Keratinocyte (primary cell): Measurements from ENCODE around the gene DTX3. TPM values are rescaled to one million over a fixed set of nuclear protein-coding genes. Genes with fewer than 3 reads are reported as not detected.

ENCODE experiments used
- DNase-seq: peaks from one replicate; pipeline ENCODE4 v3.0.0-alpha.2; 2011; ENCODE audit warnings: low read depth, missing footprints, low spot score
- FAIRE-seq: peaks from 2 replicates; lab custom pipeline; 2011; peaks lifted over from hg19 to GRCh38; lab: Jason Lieb, UNC
- H2AFZ ChIP-seq: 2 replicates; pipeline ENCODE4 v1.6.0; 2012; ENCODE audit warnings: low read length, control low read depth, inconsistent platforms; ENCODE audit not compliant: control insufficient read depth
- H3K27ac ChIP-seq: 2 replicates; pipeline ENCODE4 v1.5.1; 2011; ENCODE audit warnings: low read length; ENCODE audit not compliant: control insufficient read depth, insufficient read depth
- H3K27me3 ChIP-seq: 3 replicates; pipeline ENCODE4 v1.6.0; 2011; ENCODE audit warnings: low read length; ENCODE audit not compliant: control insufficient read depth, insufficient read depth; ENCODE audit errors: extremely low read depth
- H3K36me3 ChIP-seq, 2 experiments: 2 replicates in 1 of 2; 3 replicates in 1 of 2; pipeline ENCODE4 v1.5.1; 2011; ENCODE audit warnings: low read length in 2 of 2, mild to moderate bottlenecking in 1 of 2; ENCODE audit not compliant: control insufficient read depth in 2 of 2, insufficient read depth in 2 of 2; ENCODE audit errors: extremely low read depth in 1 of 2
- H3K4me1 ChIP-seq: 3 replicates; pipeline ENCODE4 v1.5.1; 2011; ENCODE audit warnings: low read length; ENCODE audit not compliant: control insufficient read depth, insufficient read depth; ENCODE audit errors: extremely low read depth
- H3K4me2 ChIP-seq: 3 replicates; pipeline ENCODE4 v1.6.0; 2011; ENCODE audit warnings: low read depth, low read length; ENCODE audit not compliant: control insufficient read depth, insufficient read depth; ENCODE audit errors: extremely low read depth
- H3K4me3 ChIP-seq, 3 experiments: fragments of 200-600 bp in 1 of 3; sonication (generic) in 1 of 3; 2 replicates in 2 of 3; 3 replicates in 1 of 3; pipeline ENCODE4 v1.5.1; 2011 to 2016; ENCODE audit warnings: low read length in 3 of 3, mild to moderate bottlenecking in 3 of 3, control low read depth in 2 of 3, inconsistent platforms in 1 of 3, low read depth in 1 of 3, mixed read lengths in 1 of 3, mixed run types in 1 of 3, moderate library complexity in 1 of 3; ENCODE audit not compliant: control insufficient read depth in 2 of 3, insufficient read depth in 2 of 3; ENCODE audit errors: extremely low read depth in 1 of 3
- H3K79me2 ChIP-seq: 2 replicates; pipeline ENCODE4 v1.6.0; 2012; ENCODE audit warnings: low read length; ENCODE audit not compliant: control insufficient read depth, insufficient read depth
- H3K9ac ChIP-seq: 3 replicates; pipeline ENCODE4 v1.6.0; 2011; ENCODE audit warnings: low read length; ENCODE audit not compliant: control insufficient read depth, insufficient read depth; ENCODE audit errors: extremely low read depth
- H3K9me1 ChIP-seq: 3 replicates; pipeline ENCODE4 v1.6.0; 2011; ENCODE audit warnings: low read length; ENCODE audit not compliant: control insufficient read depth, insufficient read depth; ENCODE audit errors: extremely low read depth
- H3K9me3 ChIP-seq: 2 replicates; pipeline ENCODE4 v1.5.1; 2012; ENCODE audit warnings: low read depth, low read length; ENCODE audit not compliant: control insufficient read depth
- H4K20me1 ChIP-seq: 3 replicates; pipeline ENCODE4 v1.6.0; 2011; ENCODE audit warnings: low read length; ENCODE audit not compliant: control insufficient read depth, insufficient read depth; ENCODE audit errors: extremely low read depth
- CTCF ChIP-seq, 3 experiments: IDR thresholded peaks in 1 of 3; conservative IDR thresholded peaks in 1 of 3; optimal IDR thresholded peaks in 1 of 3; 2 replicates in 2 of 3; 3 replicates in 1 of 3; pipeline versions ENCODE3 to v1.5.1; 2011; ENCODE audit warnings: low read length in 3 of 3, mild to moderate bottlenecking in 3 of 3, moderate library complexity in 2 of 3, control low read depth in 1 of 3, inconsistent platforms in 1 of 3; ENCODE audit not compliant: insufficient read depth in 2 of 3; ENCODE audit errors: extremely low read depth in 1 of 3
- EZH2 ChIP-seq: IDR thresholded peaks from one replicate; pipeline ENCODE4 v1.6.1; 2012; ENCODE audit warnings: inconsistent platforms, mild to moderate bottlenecking, low read length, moderate library complexity
- dilution Hi-C: fragments of 300-500 bp; cut with MboI; formaldehyde crosslinking; loops from one replicate; pipeline ENCODE4 v1.7.0; 2020; ENCODE audit warnings: low sequenced_read_pairs; ENCODE audit not compliant: extremely low pct_ligation_motif_present
- polyA plus RNA-seq, 5 experiments: library from polyadenylated mRNA; depleted of rRNA in 3 of 5; stranded (reverse) in 3 of 5; stranded (forward) in 1 of 5; unstranded in 1 of 5; fragments of >200 nt; gene quantifications; 1 replicate in 1 of 5; 2 replicates in 3 of 5; 3 replicates in 1 of 5; pipeline versions ENCODE4 v1.2.1 to v1.2.3, GENCODE V29; 2011 to 2012; ENCODE audit warnings: missing spikeins in 2 of 5, low read depth in 1 of 5, low replicate concordance in 1 of 5

The DTX3 gene
- polyA plus RNA-seq, 1 donor (not counting 4 experiments of a cell fraction or from before 2014, with no cell fraction given) = 2.6 TPM

DNA sequence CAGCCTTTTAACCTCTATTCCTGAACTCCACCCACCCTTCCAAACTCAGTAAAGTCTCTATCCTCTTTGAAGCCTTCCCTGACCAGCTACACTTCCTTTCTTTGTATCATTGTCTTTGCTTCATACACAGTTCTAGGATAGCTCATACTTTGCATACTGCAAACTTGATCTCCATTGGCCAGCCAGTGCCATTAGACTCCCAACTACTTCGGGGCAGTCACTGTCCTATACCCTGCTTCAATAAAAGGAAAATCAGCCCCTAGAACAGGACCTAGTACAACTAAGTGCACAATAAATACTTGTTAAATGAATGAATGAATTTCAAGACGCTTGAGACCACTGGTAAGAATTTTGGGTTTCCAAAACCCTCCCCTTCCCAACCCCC, 14.2 kb upstream of the DTX3 start:
- H3K9ac ChIP-seq = peak overlapping the region; percentile 92
- peak overlapping the region; percentile 83 for H3K27ac ChIP-seq
- H4K20me1 ChIP-seq = no peaks in the 10 kb centered on the region
- peaks cover 6% of the 10 kb centered on the region for H3K9me1 ChIP-seq
- FAIRE-seq (no peak), DNase-seq (no peak)
- dilution Hi-C loops = loop anchor here (25.0 kb wide), 1 partner anchor 147 kb away; the partner anchor contains the start of genes AGAP2 and TSPAN31
- peaks cover 4 to 6% of the 10 kb centered on the region in 2 experiments for H3K36me3 ChIP-seq
- H3K27me3 ChIP-seq = peaks cover 8% of the 10 kb centered on the region
- TF ChIP-seq CTCF (optimal IDR thresholded peaks at IDR 0.05 in 1 of 3, IDR thresholded peaks at IDR 0.05 in 1 of 3, conservative IDR thresholded peaks at IDR 0.05 in 1 of 3; ENCODE audit: extremely low read depth in 1 of 3, insufficient read depth in 2 of 3, low read length in 3 of 3) (no peak), EZH2 (no peak)
- H3K9me3 ChIP-seq = no peaks in the 10 kb centered on the region
- peaks cover 22% of the 10 kb centered on the region for H3K4me1 ChIP-seq
- H2AFZ ChIP-seq = peak overlapping the region; percentile 78
- peaks cover 22% of the 10 kb centered on the region for H3K79me2 ChIP-seq
- H3K4me2 ChIP-seq = peak overlapping the region; percentile 100
- peak overlapping the region; percentile 86 to 87 (median 86) for H3K4me3 ChIP-seq

DNA sequence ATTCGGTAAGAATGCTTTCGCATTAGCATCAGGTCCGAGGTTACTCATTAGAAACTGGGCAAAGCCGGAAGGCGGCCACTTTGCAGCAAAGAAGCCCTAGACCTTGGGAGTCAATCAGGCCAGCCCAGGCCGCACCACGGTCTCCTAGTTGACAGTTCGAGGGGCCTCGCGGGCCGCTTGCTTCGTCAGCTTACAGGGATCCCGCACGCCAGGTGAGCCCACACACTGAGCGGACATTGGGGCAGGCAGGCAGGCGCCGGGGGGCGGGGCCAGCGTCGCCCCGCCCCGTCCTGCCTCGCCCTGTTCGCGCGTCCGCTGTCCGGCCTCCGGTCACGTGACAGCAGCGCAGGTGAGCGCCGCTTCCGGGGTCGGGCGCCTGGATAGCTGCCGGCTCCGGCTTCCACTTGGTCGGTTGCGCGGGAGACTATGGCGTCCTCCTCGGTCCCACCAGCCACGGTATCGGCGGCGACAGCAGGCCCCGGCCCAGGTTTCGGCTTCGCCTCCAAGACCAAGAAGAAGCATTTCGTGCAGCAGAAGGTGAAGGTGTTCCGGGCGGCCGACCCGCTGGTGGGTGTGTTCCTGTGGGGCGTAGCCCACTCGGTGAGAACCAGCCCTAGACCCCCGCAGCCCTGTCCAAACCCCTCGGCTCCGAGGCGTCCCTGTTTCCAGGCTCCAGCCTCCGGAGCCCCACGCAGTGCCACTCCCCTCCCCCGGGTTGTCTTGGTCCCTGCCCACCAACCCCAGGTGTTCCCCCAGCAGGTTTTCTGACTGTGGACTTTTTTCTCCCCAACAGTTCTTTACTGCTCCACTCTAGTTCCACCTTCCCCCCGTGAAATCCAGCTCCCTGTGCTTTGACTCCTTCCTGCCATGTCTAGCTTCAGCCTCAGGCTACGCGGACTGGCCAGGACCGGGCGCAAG, 13.5 kb upstream of the DTX3 start, which contains the start of gene PIP4K2C:
Gene PIP4K2C, plus strand, starts transcription at position 329 of the 918 bp plus-strand sequence. Its CDS starts 98 bp downstream, at position 427.
- Histone ChIP-seq H3K9me3 (no peaks in the 10 kb centered on the region), H2AFZ (peak within 1 kb of the TSS; percentile 93), H3K27ac (peak within 1 kb of the TSS; percentile 83), H4K20me1 (no peaks in the 10 kb centered on the region), H3K79me2 (peaks cover 22% of the 10 kb centered on the region), H3K9ac (peak within 1 kb of the TSS; percentile 92), H3K4me2 (peak within 1 kb of the TSS; percentile 100), H3K4me1 (peaks cover 22% of the 10 kb centered on the region), H3K36me3 (peaks cover 10 to 11% of the 10 kb centered on the region in 2 experiments), H3K27me3 (peaks cover 8% of the 10 kb centered on the region), H3K4me3 (peak within 1 kb of the TSS; percentile 86 to 87 (median 86)), H3K9me1 (peaks cover 6% of the 10 kb centered on the region)
- dilution Hi-C loops = loop anchor here (25.0 kb wide), 1 partner anchor 146 kb away; the partner anchor contains the start of genes AGAP2 and TSPAN31
- no peak for TF ChIP-seq EZH2
- TF ChIP-seq CTCF (optimal IDR thresholded peaks at IDR 0.05 in 1 of 3, IDR thresholded peaks at IDR 0.05 in 1 of 3, conservative IDR thresholded peaks at IDR 0.05 in 1 of 3; ENCODE audit: extremely low read depth in 1 of 3, insufficient read depth in 2 of 3, low read length in 3 of 3) = no peak
- no peak for FAIRE-seq
- peak; percentile 38 for DNase-seq
